ENCODE measurements around the gene KLHL17. TPM values are rescaled to one million over a fixed set of nuclear protein-coding genes. Genes with fewer than 3 reads are reported as not detected.

The KLHL17 gene
- total RNA-seq, 2 donors from 2014 or later, result 4.2 to 15.3 TPM

Other genes with a start within 250 kb of the KLHL17 start
- 10 to 100 TPM; 10.2 to 18.8 TPM for gene SAMD11, start 36.7 kb upstream of the KLHL17 start, total RNA-seq
- gene NOC2L, start 1.3 kb upstream of the KLHL17 start, total RNA-seq, result 10 to 100 TPM; 33.8 to 47.2 TPM
- gene PLEKHN1, start 5.9 kb downstream of the KLHL17 start, total RNA-seq, result under 1 TPM in 1 of 2 donors, not detected in 1; 0.27 TPM
- gene PERM1, start 21.5 kb downstream of the KLHL17 start, total RNA-seq, result under 1 TPM; 0.54 to 0.99 TPM
- gene HES4, start 39.5 kb downstream of the KLHL17 start, total RNA-seq, result 10 to 100 TPM; 50.1 to 98.8 TPM
- gene ISG15, start 52.9 kb downstream of the KLHL17 start, total RNA-seq, result 100 to 1,000 TPM in 1 of 2 donors, 10 to 100 TPM in 1; 31.5 to 104 TPM
- gene AGRN, start 59.5 kb downstream of the KLHL17 start, total RNA-seq, result 10 to 100 TPM; 36.2 to 36.7 TPM
- gene RNF223, start 113.7 kb downstream of the KLHL17 start, total RNA-seq, result under 1 TPM in 1 of 2 donors, not detected in 1; 0.71 TPM
- gene C1orf159, start 155.5 kb downstream of the KLHL17 start, total RNA-seq, result 10 to 100 TPM; 10.8 to 21.2 TPM
- gene TTLL10, start 213.3 kb downstream of the KLHL17 start, total RNA-seq, result not detected
- gene TNFRSF18, start 246.0 kb downstream of the KLHL17 start, total RNA-seq, result 1 to 10 TPM in 1 of 2 donors, not detected in 1; 1.3 TPM